ENCODE results near the gene RBM19.

RBM19 gene

GRCh38 chr12:113948151-113948914 is 17.8 kb downstream of the RBM19 start:
- no peak overlapping the region for H3K4me3 Mint-ChIP-seq
- H3K4me1 Mint-ChIP-seq: no peaks in the 10 kb centered on the region
- ATAC-seq: no peak
- H3K9me3 Mint-ChIP-seq: no peaks in the 10 kb centered on the region
- H3K27me3 Mint-ChIP-seq: no peaks in the 10 kb centered on the region
- H3K27ac Mint-ChIP-seq: no peak overlapping the region
- peaks cover 85% of the 10 kb centered on the region for H3K36me3 Mint-ChIP-seq

- H3K9me3 Mint-ChIP-seq: no peaks in the 10 kb centered on the region
- no peak for ATAC-seq
- H3K27me3 Mint-ChIP-seq: no peaks in the 10 kb centered on the region
- H3K4me3 Mint-ChIP-seq: no peak overlapping the region
- peaks cover 85% of the 10 kb centered on the region for H3K36me3 Mint-ChIP-seq
- no peak overlapping the region for H3K27ac Mint-ChIP-seq
- H3K4me1 Mint-ChIP-seq: no peaks in the 10 kb centered on the region
Measured at GRCh38 chr12:113946175-113946574, 19.9 kb downstream of the RBM19 start.

GRCh38 chr12:113945174-113946173 is 20.7 kb downstream of the RBM19 start:
- Mint-ChIP-seq H3K27ac (no peak overlapping the region), H3K36me3 (peaks cover 85% of the 10 kb centered on the region), H3K27me3 (no peaks in the 10 kb centered on the region), H3K4me3 (no peak overlapping the region), H3K9me3 (no peaks in the 10 kb centered on the region), H3K4me1 (no peaks in the 10 kb centered on the region)
- no peak for ATAC-seq

- H3K4me3 Mint-ChIP-seq: no peak overlapping the region
- ATAC-seq: no peak
- peaks cover 77% of the 10 kb centered on the region for H3K36me3 Mint-ChIP-seq
Measured at GRCh38 chr12:113942209-113942608, 23.9 kb downstream of the RBM19 start.

GRCh38 chr12:113941208-113941486 is 25.0 kb downstream of the RBM19 start:
- H3K36me3 Mint-ChIP-seq: peaks cover 79% of the 10 kb centered on the region
- H3K4me1 Mint-ChIP-seq: no peaks in the 10 kb centered on the region
- no peak overlapping the region for H3K27ac Mint-ChIP-seq
- no peaks in the 10 kb centered on the region for H3K9me3 Mint-ChIP-seq
- H3K4me3 Mint-ChIP-seq: no peak overlapping the region
- no peak for ATAC-seq
- no peaks in the 10 kb centered on the region for H3K27me3 Mint-ChIP-seq

More at GRCh38 chr12:113942209-113942608, 23.9 kb downstream of the RBM19 start:
- Mint-ChIP-seq H3K4me1 (no peaks in the 10 kb centered on the region), H3K27me3 (no peaks in the 10 kb centered on the region), H3K9me3 (no peaks in the 10 kb centered on the region), H3K27ac (no peak overlapping the region)

GRCh38 chr12:113940357-113941207 is 25.5 kb downstream of the RBM19 start:
- Mint-ChIP-seq H3K27me3 (no peaks in the 10 kb centered on the region), H3K27ac (no peak overlapping the region), H3K4me1 (no peaks in the 10 kb centered on the region), H3K9me3 (no peaks in the 10 kb centered on the region), H3K4me3 (no peak overlapping the region), H3K36me3 (peaks cover 82% of the 10 kb centered on the region)
- ATAC-seq: no peak

- H3K36me3 Mint-ChIP-seq: peaks cover 83% of the 10 kb centered on the region
- no peaks in the 10 kb centered on the region for H3K9me3 Mint-ChIP-seq
- no peaks in the 10 kb centered on the region for H3K27me3 Mint-ChIP-seq
- no peak overlapping the region for H3K27ac Mint-ChIP-seq
- H3K4me1 Mint-ChIP-seq: no peaks in the 10 kb centered on the region
- no peak for ATAC-seq
- H3K4me3 Mint-ChIP-seq: no peak overlapping the region
Measured at GRCh38 chr12:113939867-113940266, 26.3 kb downstream of the RBM19 start.

- Mint-ChIP-seq H3K27me3 (no peaks in the 10 kb centered on the region), H3K27ac (no peak overlapping the region), H3K4me3 (no peak overlapping the region), H3K36me3 (peaks cover 86% of the 10 kb centered on the region), H3K4me1 (no peaks in the 10 kb centered on the region), H3K9me3 (no peaks in the 10 kb centered on the region)
- no peak for ATAC-seq
Measured at GRCh38 chr12:113938471-113938870, 27.7 kb downstream of the RBM19 start.

GRCh38 chr12:113936460-113936859 is 29.7 kb downstream of the RBM19 start:
- ATAC-seq: no peak
- Mint-ChIP-seq H3K4me3 (no peak overlapping the region), H3K36me3 (peaks cover 83% of the 10 kb centered on the region), H3K27ac (no peak overlapping the region), H3K4me1 (no peaks in the 10 kb centered on the region), H3K27me3 (no peaks in the 10 kb centered on the region), H3K9me3 (no peaks in the 10 kb centered on the region)

GRCh38 chr12:113935459-113935858 is 30.7 kb downstream of the RBM19 start:
- Mint-ChIP-seq H3K9me3 (no peaks in the 10 kb centered on the region), H3K27ac (no peak overlapping the region), H3K27me3 (no peaks in the 10 kb centered on the region), H3K36me3 (peaks cover 81% of the 10 kb centered on the region), H3K4me3 (no peak overlapping the region), H3K4me1 (no peaks in the 10 kb centered on the region)
- ATAC-seq: no peak

- no peaks in the 10 kb centered on the region for H3K9me3 Mint-ChIP-seq
- no peaks in the 10 kb centered on the region for H3K4me1 Mint-ChIP-seq
- no peak for ATAC-seq
- H3K4me3 Mint-ChIP-seq: no peak overlapping the region
- H3K27me3 Mint-ChIP-seq: no peaks in the 10 kb centered on the region
- no peak overlapping the region for H3K27ac Mint-ChIP-seq
- peaks cover 81% of the 10 kb centered on the region for H3K36me3 Mint-ChIP-seq
Measured at GRCh38 chr12:113934946-113935345, 31.2 kb downstream of the RBM19 start.

GRCh38 chr12:113934060-113934814 is 31.9 kb downstream of the RBM19 start:
- no peaks in the 10 kb centered on the region for H3K27me3 Mint-ChIP-seq
- H3K4me3 Mint-ChIP-seq: no peak overlapping the region
- no peaks in the 10 kb centered on the region for H3K9me3 Mint-ChIP-seq
- peaks cover 82% of the 10 kb centered on the region for H3K36me3 Mint-ChIP-seq
- no peak for ATAC-seq
- H3K27ac Mint-ChIP-seq: no peak overlapping the region
- no peaks in the 10 kb centered on the region for H3K4me1 Mint-ChIP-seq

- H3K9me3 Mint-ChIP-seq: no peaks in the 10 kb centered on the region
- H3K27ac Mint-ChIP-seq: no peak overlapping the region
- no peaks in the 10 kb centered on the region for H3K4me1 Mint-ChIP-seq
- H3K4me3 Mint-ChIP-seq: no peak overlapping the region
- ATAC-seq: no peak
- peaks cover 80% of the 10 kb centered on the region for H3K36me3 Mint-ChIP-seq
- no peaks in the 10 kb centered on the region for H3K27me3 Mint-ChIP-seq
Measured at GRCh38 chr12:113933201-113933786, 32.8 kb downstream of the RBM19 start.
